K562 (cell line): ENCODE measurements around the gene PDZK1IP1. TPM values are rescaled to one million over a fixed set of nuclear protein-coding genes. Genes with fewer than 3 reads are reported as not detected.

Source experiments
- CLOCK ChIP-seq: fragments of 250-450 bp; sonication (Bioruptor Pico); IDR thresholded peaks from 2 replicates; pipeline ENCODE4 v1.4.0; 2020; ENCODE audit warnings: mild to moderate bottlenecking, moderate library complexity, borderline replicate concordance
- FOXA1 ChIP-seq: fragments of 450-650 bp; IDR thresholded peaks from 2 replicates; pipeline ENCODE4 v1.6.1; 2016; ENCODE audit warnings: mild to moderate bottlenecking, borderline replicate concordance
- RBFOX2 ChIP-seq: fragments of 200-400 bp; formaldehyde crosslinking; IDR thresholded peaks from 2 replicates; pipeline ENCODE4 v1.6.1; 2017; ENCODE audit warnings: low read depth, mild to moderate bottlenecking, low read length, moderate library complexity
- ZNF76 ChIP-seq: fragments of 250-450 bp; sonication (Bioruptor Pico); IDR thresholded peaks from 2 replicates; pipeline ENCODE4 v1.4.0; 2020; ENCODE audit warnings: mild to moderate bottlenecking, moderate library complexity, borderline replicate concordance
- polyA plus RNA-seq, 8 experiments: library from polyadenylated mRNA; depleted of rRNA in 4 of 8; stranded (reverse) in 5 of 8; unstranded in 3 of 8; fragments of >200 nt; fragmentation: Nextera tagmentation in 2 of 8; fragmentation: Illumina TruSeq in 1 of 8; extraction: Ambion mirVana in 2 of 8; extraction: Trizol in 1 of 8; gene quantifications; 2 replicates each; pipeline versions ENCODE4 v1.2.1 to v1.2.3, GENCODE V29; 2011 to 2014; ENCODE audit warnings: inconsistent platforms in 1 of 8, missing spikeins in 1 of 8
- total RNA-seq, 7 experiments: library from RNA; depleted of rRNA in 6 of 7; stranded (reverse); fragments of >200 nt in 6 of 7; fragmentation: Illumina TruSeq in 2 of 7; extraction: Trizol in 2 of 7; gene quantifications; 2 replicates each; pipeline versions ENCODE4 v1.2.1 to v1.2.3, GENCODE V29; 2011 to 2021; ENCODE audit warnings: low replicate concordance in 1 of 7
- TF ChIP-seq, protein P1 (sequence below): fragments of 450-650 bp; IDR thresholded peaks from 2 replicates; pipeline ENCODE4 v1.6.1; 2018; ENCODE audit not compliant: partially characterized antibody

PDZK1IP1 gene
- total and polyA plus RNA-seq, 9 of the 15 experiments (the other 6 are each of a cell fraction or from before 2014, with no cell fraction given) = 0.17 to 0.68 (median 0.53) TPM; not detected in 2

DNA sequence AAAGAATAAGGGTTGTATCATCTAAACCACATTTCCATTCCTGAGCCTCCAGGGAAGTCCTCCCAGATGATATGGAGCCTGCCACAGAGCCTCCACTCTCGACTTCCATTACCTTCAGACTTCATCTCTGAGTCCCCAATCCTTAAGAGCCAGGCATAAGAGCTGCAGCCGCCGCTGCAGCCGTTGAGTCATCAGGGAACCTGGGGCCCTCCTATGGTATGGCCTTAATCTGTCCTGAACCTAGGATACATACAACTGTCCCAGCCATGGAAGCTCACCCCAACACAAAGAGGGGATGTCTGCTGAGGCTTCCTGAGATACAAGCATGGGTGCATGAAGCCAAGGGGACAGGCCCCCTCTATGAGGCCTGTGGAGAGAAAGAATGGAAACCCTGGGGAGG, 25.9 kb upstream of the PDZK1IP1 start (continued):
- TF ChIP-seq, protein P1, sequence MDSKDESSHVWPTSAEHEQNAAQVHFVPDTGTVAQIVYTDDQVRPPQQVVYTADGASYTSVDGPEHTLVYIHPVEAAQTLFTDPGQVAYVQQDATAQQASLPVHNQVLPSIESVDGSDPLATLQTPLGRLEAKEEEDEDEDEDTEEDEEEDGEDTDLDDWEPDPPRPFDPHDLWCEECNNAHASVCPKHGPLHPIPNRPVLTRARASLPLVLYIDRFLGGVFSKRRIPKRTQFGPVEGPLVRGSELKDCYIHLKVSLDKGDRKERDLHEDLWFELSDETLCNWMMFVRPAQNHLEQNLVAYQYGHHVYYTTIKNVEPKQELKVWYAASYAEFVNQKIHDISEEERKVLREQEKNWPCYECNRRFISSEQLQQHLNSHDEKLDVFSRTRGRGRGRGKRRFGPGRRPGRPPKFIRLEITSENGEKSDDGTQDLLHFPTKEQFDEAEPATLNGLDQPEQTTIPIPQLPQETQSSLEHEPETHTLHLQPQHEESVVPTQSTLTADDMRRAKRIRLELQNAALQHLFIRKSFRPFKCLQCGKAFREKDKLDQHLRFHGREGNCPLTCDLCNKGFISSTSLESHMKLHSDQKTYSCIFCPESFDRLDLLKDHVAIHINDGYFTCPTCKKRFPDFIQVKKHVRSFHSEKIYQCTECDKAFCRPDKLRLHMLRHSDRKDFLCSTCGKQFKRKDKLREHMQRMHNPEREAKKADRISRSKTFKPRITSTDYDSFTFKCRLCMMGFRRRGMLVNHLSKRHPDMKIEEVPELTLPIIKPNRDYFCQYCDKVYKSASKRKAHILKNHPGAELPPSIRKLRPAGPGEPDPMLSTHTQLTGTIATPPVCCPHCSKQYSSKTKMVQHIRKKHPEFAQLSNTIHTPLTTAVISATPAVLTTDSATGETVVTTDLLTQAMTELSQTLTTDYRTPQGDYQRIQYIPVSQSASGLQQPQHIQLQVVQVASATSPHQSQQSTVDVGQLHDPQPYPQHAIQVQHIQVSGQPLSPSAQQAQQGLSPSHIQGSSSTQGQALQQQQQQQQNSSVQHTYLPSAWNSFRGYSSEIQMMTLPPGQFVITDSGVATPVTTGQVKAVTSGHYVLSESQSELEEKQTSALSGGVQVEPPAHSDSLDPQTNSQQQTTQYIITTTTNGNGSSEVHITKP = peak; percentile 6
- TF ChIP-seq CLOCK (CRISPR knock-in tag) (no peak), FOXA1 (no peak), RBFOX2 (0 out of 2 replicates have a peak, but pooled peaks have one; percentile 34), ZNF76 (CRISPR knock-in tag) (no peak)
